HG02973 (cell line): ENCODE data around the gene SEC14L2.
A peak's percentile ranks its signal among the peaks of the same experiment; 100 is the strongest.
"Not testable (repeated sequence)": the region's sequence is repeated elsewhere in the genome, so short reads cannot be mapped to it uniquely, and the experiment has no call there.

Source experiments
- ATAC-seq: cut with Tn5 transposase; IDR thresholded peaks from one replicate; pipeline ENCODE4 v1.9.1; 2021; ENCODE audit warnings: moderate library complexity; ENCODE audit not compliant: unreplicated experiment

Gene SEC14L2

GRCh38 chr22:30373331-30374325 is 23.2 kb upstream of the SEC14L2 start:
- ATAC-seq = no peak

DNA sequence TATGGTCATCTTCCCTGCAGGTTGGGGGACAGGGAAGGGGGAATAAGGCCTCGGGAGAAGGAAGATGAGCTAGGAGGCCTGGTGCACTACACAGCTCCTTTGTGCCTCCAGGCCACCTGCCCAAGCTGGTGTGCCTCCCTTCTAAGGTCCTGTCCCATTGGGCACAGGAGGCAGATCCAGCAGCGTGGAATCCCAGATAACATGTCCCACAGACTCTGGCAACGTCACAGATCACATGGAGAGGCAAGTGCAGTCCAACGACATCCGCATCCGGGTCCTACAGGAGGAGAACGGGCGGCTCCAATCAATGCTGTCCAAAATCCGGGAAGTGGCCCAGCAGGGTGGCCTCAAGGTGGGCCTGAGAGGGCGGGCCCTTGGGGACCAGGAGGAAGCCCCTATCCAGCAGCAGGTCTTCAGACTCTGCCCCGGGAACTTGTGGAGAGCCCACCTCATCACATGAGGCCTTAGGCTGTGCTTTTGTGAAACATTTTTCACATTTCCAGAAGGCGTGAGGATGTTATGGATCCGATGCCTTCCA is 21.4 kb upstream of the SEC14L2 start:
- ATAC-seq = no peak

DNA sequence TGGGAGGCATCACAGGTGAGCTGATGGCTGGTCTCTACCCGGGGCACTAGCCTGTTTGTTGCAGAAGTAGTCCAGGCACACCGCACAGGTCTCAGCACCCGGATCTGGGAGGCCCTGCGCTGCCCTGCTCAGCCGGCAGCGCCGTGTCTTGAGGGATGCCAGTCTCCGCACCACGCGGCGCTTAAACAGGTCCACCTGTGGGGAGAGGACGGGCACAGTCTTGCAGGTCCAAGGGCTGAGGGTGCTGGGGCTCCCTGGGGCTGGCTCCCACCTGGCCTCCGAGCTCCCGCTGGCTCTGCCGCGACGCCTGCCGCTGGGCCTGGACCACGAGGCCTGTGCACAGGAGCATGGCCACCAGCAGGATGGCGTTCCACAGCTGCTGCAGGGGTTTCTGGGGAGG is 16.8 kb upstream of the SEC14L2 start:
- ATAC-seq = no peak

DNA sequence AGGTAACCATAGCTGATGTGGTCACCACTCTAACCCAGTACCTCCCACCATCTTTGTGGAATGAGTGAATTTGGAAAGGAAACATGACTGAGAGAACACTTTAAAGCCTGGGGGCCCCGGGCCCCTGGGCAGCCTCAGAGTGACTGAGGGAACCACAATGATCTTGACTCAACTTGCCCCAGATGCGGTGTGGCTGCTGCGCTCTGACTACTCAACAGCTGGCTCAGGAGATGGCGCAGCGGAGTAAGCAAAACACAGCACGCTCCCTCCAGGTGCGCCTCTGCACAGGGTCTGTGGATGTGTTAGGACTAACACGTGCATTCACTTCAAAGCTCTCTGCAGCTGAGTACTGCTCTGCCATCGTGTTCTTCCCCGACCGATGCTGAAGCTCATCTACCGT is 15.6 kb upstream of the SEC14L2 start:
- ATAC-seq = no peak

DNA sequence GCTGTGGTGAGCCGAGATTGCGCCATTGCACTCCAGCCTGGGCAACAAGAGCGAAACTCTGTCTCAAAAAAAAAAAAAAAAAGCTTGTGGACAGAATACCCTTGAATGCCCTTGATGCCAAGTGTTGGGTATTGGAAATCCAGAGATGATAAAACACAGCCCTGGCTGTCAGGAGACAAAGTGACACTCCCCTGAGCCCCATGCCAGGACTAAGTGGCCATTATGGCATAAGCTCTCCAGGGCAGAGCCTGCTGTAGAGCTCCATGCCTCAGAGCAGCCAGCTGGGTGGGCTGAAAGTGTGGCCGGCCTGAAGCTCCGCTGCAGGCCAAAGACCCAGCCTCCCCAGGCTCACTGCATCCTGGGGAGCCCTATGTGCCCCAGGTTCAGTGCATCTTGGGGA is 14.5 kb upstream of the SEC14L2 start:
- ATAC-seq = no peak

DNA sequence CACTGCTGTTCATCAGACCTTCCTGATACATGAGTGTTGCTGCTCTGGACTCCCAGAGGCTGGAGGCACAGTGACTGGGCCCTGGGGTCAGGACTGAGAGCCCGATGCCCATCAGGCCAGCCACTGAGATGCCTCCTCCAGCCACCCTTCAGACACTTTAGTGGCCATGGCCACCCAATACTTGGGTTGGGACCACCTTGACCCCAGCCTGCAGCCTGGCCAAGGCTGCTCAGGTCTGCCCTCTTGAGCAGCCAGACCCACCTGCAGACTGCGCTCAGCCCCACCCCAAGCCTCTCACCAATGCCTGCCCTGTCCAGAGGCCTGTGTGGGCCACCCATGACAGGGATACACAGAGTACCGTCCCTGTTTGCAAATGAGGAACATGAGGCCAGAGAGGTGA is 13.8 kb upstream of the SEC14L2 start:
- ATAC-seq = no peak

DNA sequence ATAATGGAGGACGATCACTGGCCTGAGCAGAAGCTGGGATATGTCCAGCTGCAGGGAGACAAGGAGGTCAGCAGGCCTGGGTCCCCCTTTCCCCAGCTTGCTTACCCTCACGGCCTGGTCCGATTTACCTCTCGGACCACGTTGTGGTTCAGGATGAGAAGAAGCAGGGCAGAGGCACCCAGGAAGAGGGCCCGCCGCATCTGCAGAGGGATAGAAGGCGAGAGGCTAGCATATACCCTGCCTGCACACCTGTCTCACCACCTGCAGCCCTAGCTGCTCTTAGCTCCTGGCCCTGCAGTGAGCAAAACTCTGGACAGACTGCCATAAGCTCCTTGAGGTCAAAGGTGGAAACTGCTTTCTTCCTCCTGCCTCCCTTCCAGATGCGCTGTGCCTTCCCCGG is 10.9 kb upstream of the SEC14L2 start:
- ATAC-seq = no peak

GRCh38 chr22:30386608-30386959 is 10.2 kb upstream of the SEC14L2 start:
- no peak for ATAC-seq

- ATAC-seq = peak; percentile 68
Measured at GRCh38 chr22:30386960-30387827, 9.6 kb upstream of the SEC14L2 start, which contains the start of gene RNF215. Gene RNF215 (minus strand): TSS chr22:30387411. CDS start chr22:30387313, 98 bp downstream.

GRCh38 chr22:30390974-30391691 is 5.7 kb upstream of the SEC14L2 start:
- ATAC-seq = no peak

DNA sequence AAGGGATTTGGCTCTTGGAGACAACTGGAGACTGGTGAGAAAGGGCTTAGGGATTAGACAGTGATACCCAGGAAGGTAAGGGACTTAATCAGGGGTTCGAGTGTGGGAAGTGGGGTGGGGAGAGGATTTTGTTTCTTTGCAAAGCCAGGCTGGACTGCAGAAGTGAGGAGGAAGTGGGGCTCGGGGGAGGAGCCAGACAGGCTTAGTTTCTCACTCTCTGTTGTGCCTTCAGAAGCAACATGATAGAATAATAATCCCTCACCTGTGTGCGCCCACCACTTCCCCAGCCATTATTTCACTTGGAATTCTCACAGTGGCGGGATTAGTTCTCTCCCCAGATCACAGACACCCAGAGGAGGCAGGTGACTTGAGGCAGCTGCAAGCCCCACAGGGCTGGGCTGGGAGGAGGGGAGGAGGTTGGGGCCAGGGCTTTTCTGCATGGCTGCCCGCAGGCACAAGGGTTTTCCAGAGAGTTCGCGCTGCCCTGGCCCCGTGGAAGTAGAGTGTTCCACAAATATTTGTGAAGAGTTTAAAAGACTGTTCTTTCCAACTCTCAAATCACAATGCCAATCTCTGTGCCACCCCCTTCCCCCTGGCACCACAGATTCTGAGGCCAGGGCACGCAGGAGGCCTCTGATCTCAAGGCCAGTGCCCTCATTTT is 4.0 kb upstream of the SEC14L2 start:
- ATAC-seq = no peak

DNA sequence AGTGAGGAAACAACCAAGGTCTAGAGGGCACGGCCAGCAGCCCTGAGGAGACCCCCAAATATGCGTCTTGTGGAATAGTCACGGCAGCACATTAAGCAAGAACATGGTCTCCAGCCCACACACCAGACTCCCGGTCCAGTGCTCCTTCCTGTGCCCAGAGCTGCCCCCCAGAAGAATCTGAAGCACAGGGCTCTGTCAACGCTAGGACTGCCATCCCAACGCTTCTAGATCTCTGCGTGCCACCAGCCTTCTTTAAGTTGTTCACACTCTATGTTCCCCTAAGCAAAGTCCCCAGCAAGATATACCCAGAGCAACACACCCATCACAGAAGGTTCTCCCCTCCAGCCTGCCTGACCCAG is 3.5 kb upstream of the SEC14L2 start:
- no peak for ATAC-seq

GRCh38 chr22:30393885-30394284 is 2.9 kb upstream of the SEC14L2 start:
- no peak for ATAC-seq

GRCh38 chr22:30397656-30398635 is 1.1 kb downstream of the SEC14L2 start:
- no peak for ATAC-seq

- no peak for ATAC-seq
Measured at GRCh38 chr22:30398685-30399680, 2.2 kb downstream of the SEC14L2 start.

DNA sequence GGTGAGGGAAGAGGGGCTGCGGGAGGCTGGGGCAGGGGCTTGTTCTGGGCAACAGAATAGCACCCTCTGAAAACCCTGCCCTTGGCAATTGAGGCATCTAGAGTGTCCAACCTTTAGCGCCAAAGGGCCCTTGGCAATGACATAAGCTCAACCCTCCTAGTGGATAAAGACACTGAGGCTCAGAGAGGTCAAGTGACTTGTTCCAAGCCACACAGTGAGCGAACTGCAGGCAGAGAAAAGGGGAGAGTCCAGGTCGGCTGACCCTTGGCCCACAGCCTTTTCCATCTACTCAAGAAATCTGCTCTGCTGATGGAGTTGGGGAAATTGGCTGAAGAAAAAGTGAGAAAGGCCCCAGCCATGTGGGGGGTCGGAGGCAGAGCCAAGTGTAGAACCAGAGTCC is 2.9 kb downstream of the SEC14L2 start:
- no peak for ATAC-seq

GRCh38 chr22:30400159-30400558 is 3.3 kb downstream of the SEC14L2 start:
- ATAC-seq = no peak

DNA sequence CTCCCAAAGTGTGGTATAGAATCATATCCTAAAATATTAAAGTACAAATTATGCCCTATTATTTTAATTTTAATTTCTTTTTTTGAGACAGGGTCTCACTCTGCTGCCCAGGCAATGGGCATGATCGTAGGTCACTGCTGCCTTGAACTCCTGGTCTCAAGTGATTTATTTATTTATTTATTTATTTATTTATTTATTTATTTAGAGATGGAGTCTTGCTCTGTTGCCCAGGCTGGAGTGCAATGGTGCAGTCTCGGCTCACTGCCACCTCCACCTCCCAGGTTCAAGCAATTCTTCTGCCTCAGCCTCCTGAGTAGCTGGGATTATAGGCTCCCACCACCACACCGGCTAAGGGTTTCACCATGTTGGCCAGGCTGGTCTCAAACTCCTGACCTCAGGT is 4.2 kb downstream of the SEC14L2 start:
- ATAC-seq = not testable (repeated sequence)
